Tibial nerve (tissue), 4 donors: Measurements from ENCODE around the gene SLC38A4. TPM values are rescaled to one million over a fixed set of nuclear protein-coding genes. Genes with fewer than 3 reads are reported as not detected.

Experiments used
- DNase-seq, 2 donors: peaks; one replicate each; pipeline ENCODE4 v3.0.0-alpha.2; 2019; ENCODE audit warnings: low spot score in 2 of 2
- H3K27ac ChIP-seq, 4 donors: fragments of 200-600 bp; sonication (generic) in 3 of 4; one replicate each; pipeline ENCODE4 v1.5.1; 2017 to 2019; ENCODE audit warnings: mild to moderate bottlenecking in 1 of 4
- H3K27me3 ChIP-seq, 2 donors: fragments of 200-600 bp; sonication (generic) in 1 of 2; one replicate each; pipeline versions ENCODE4 v1.5.1 to v1.6.0; 2017 to 2019
- H3K36me3 ChIP-seq, 3 donors: fragments of 200-600 bp; sonication (generic); one replicate each; pipeline ENCODE4 v1.5.1; 2018 to 2019
- H3K4me1 ChIP-seq, 4 donors: fragments of 200-600 bp; sonication (generic) in 3 of 4; one replicate each; pipeline ENCODE4 v1.5.1; 2017 to 2019
- H3K4me3 ChIP-seq, 4 donors: fragments of 200-600 bp; sonication (generic) in 3 of 4; one replicate each; pipeline ENCODE4 v1.5.1; 2017 to 2019; ENCODE audit warnings: mild to moderate bottlenecking in 1 of 4, moderate library complexity in 1 of 4
- H3K9me3 ChIP-seq, 4 donors: fragments of 200-600 bp; sonication (generic) in 3 of 4; one replicate each; pipeline ENCODE4 v1.5.1; 2017 to 2019
- CTCF ChIP-seq, 5 experiments: fragments of 200-600 bp in 3 of 5; fragments of 450-650 bp in 2 of 5; sonication (generic) in 3 of 5; IDR thresholded peaks; one replicate each; pipeline ENCODE4 v1.5.1; 2016 to 2019; ENCODE audit warnings: antibody characterized with exemption in 5 of 5, mild to moderate bottlenecking in 3 of 5, moderate library complexity in 2 of 5
- EP300 ChIP-seq, 2 donors: sonication (generic); formaldehyde crosslinking; IDR thresholded peaks; one replicate each; pipeline ENCODE4 v1.6.1; 2017; ENCODE audit warnings: antibody characterized with exemption in 2 of 2, mild to moderate bottlenecking in 1 of 2
- POLR2A ChIP-seq, 2 donors: fragments of 450-650 bp; IDR thresholded peaks; one replicate each; pipeline ENCODE4 v1.6.1; 2017; ENCODE audit warnings: antibody characterized with exemption in 2 of 2, mild to moderate bottlenecking in 2 of 2, moderate library complexity in 2 of 2
- WGBS, 2 donors: methylation state at CpG; one replicate each; pipeline ENCODE4 v1.1.5; 2018; 5-methylcytosine and 5-hydroxymethylcytosine counted together
- total RNA-seq, 4 donors: library from RNA; depleted of rRNA; stranded (reverse); fragments of >200 nt; gene quantifications; one replicate each; pipeline ENCODE4 v1.1.0, GENCODE V29; 2016

The SLC38A4 gene
- total RNA-seq, 4 donors from 2014 or later: 0.42 TPM; not detected in 3

DNA sequence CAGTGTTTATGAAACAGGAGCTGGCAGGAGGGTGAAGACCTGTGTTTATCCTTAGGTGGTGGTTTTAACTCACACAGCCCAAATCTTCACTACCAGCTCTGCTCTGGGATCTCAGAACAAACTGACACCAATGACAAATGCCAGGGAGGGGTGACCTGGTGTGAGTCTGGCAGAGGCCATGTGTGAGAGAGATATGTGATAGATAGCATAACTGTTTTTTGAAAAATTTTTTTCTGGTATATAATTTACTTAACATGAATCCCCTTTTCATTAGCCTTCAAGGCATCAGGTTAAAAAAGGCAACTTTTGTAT is 51.5 kb downstream of the SLC38A4 start:
- no peak for TF ChIP-seq EP300 (IDR thresholded peaks at IDR 0.05)
- no peak for TF ChIP-seq POLR2A (IDR thresholded peaks at IDR 0.05)
- peaks cover 0 to 32% (median 0%) of the 10 kb centered on the region in 4 donors for H3K4me1 ChIP-seq
- no peaks in the 10 kb centered on the region for H3K36me3 ChIP-seq
- DNase-seq: no peak
- H3K4me3 ChIP-seq: no peak overlapping the region
- H3K27me3 ChIP-seq: no peaks in the 10 kb centered on the region
- no peak overlapping the region for H3K27ac ChIP-seq
- no peaks in the 10 kb centered on the region for H3K9me3 ChIP-seq

DNA sequence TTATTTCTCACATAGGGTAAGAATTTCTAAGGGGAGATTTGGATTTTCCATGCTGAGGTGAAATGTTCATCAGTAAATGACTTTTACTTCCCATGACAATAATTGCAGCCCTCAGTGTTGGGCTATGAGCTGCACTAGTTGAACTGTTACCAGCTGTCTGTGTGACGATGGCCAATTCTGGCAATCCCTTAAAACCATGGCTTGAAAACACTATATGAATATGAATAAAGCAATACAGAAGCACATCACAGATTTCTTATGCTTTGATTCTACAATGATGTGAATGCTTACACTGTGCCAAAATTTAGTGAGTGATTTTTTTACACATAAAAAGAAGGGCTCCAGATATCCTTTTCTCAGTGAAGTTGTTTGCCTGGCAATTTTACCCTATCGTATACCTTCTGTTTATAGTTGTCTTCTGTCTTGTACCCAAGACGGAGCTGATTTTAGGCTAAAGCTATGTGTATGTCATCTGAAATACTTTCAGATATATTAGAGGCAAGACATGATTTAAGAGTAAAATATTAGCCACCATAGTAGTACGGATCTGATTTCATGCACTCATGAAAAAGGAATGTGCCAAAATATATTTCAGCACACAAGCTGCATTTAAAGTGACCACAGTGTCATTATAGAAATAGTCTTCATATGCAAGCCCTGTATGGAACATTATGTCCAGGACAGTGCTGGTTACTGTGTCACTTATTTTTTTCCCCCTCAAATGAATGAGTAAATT is 52.0 kb downstream of the SLC38A4 start:
- Histone ChIP-seq H3K27me3 (no peaks in the 10 kb centered on the region), H3K27ac (no peak overlapping the region), H3K9me3 (no peaks in the 10 kb centered on the region), H3K4me1 (peaks cover 0 to 32% (median 0%) of the 10 kb centered on the region in 4 donors), H3K4me3 (no peak overlapping the region), H3K36me3 (no peaks in the 10 kb centered on the region)
- DNase-seq: no peak
- 29 to 38% methylated on average over 4 of the region's 4 CpGs for WGBS, 2 donors
- no peak for TF ChIP-seq CTCF (IDR thresholded peaks at IDR 0.05)
- TF ChIP-seq EP300 (IDR thresholded peaks at IDR 0.05): no peak
- no peak for TF ChIP-seq POLR2A (IDR thresholded peaks at IDR 0.05)

DNA sequence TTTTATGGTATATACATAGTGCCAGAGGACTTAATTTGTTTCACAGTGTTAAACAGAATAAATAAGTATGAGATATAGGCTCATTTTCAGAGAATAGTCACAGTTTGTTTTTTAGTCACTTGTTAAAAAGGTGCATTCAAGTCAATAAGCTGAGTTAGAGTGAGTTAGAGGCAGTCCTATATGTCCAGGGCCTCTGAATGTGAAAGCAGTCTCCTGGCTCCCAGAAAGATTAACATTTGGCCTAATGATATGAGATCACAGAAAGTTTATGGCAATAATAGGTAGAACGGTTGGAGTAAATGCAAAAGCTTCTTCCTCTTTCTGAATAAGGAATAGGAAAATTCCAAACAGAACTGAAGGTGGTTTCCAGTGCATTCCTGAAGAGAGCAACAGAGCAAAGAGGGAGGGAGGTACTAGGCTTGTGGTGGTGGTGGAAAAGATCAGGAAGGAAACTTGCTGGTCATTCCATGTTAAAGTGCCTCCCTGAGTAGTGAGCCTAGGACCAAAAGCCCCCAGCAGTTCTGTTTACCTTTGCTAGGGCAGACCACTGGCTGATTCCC is 54.4 kb downstream of the SLC38A4 start:
- no peaks in the 10 kb centered on the region for H3K36me3 ChIP-seq
- H3K4me1 ChIP-seq: peaks cover 0 to 32% (median 0%) of the 10 kb centered on the region in 4 donors
- 36 to 52% methylated on average over 1 of the region's 1 CpG for WGBS, 2 donors
- peak overlapping the region in 1 of 4 donors; percentile 78 for H3K27ac ChIP-seq
- no peak for TF ChIP-seq POLR2A (IDR thresholded peaks at IDR 0.05)
- TF ChIP-seq EP300 (IDR thresholded peaks at IDR 0.05): no peak
- no peak for TF ChIP-seq CTCF (IDR thresholded peaks at IDR 0.05)
- no peaks in the 10 kb centered on the region for H3K27me3 ChIP-seq
- DNase-seq: no peak
- H3K9me3 ChIP-seq: no peaks in the 10 kb centered on the region
- H3K4me3 ChIP-seq: no peak overlapping the region

DNA sequence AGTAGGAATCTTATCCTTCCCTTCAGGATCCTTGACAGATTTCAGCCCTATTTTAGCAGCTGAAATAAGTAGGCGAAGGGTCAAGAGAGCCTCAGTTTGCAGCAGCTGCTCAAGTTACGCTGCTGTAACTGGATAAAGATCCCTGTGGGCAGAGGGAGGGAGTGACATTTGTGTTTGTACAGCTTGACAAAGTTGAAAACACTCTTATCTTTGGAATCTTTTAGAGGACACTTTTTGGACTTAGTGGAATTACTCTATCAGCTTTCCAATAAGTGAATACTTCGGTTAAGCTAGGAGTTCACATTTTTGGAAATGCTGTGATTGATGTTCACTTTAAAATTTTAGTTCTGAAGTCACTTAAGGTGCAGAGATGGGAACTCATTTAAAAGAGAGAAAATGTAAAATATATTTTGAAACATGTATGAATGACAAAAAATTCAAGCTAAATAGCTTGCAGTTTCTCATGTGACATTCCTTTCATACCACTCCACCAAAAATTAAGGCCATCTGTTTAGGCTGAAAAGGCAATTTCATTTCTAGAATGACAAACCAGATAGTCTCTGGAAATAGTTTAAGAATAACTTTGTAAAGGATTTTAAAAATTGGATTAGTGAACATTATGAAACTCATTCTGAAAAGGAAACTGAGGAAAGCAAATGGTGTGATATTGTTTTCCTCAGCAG is 55.2 kb downstream of the SLC38A4 start:
- 24 to 25% methylated on average over 3 of the region's 3 CpGs for WGBS, 2 donors
- no peak for DNase-seq
- Histone ChIP-seq H3K27me3 (no peaks in the 10 kb centered on the region), H3K27ac (peak overlapping the region in 1 of 4 donors; percentile 78), H3K4me3 (no peak overlapping the region), H3K4me1 (peaks cover 0 to 32% (median 0%) of the 10 kb centered on the region in 4 donors), H3K9me3 (no peaks in the 10 kb centered on the region), H3K36me3 (no peaks in the 10 kb centered on the region)
- no peak for TF ChIP-seq EP300 (IDR thresholded peaks at IDR 0.05)
- TF ChIP-seq CTCF (IDR thresholded peaks at IDR 0.05): no peak
- no peak for TF ChIP-seq POLR2A (IDR thresholded peaks at IDR 0.05)

GRCh38 chr12:46764005-46764404 is 61.8 kb downstream of the SLC38A4 start:
- no peak for DNase-seq
- H3K36me3 ChIP-seq: no peaks in the 10 kb centered on the region
- peaks cover 0 to 22% (median 0%) of the 10 kb centered on the region in 4 donors for H3K9me3 ChIP-seq
- no peaks in the 10 kb centered on the region for H3K4me1 ChIP-seq
- TF ChIP-seq CTCF (IDR thresholded peaks at IDR 0.05) (no peak), POLR2A (IDR thresholded peaks at IDR 0.05) (no peak), EP300 (IDR thresholded peaks at IDR 0.05) (no peak)
- WGBS, 2 donors: 58 to 61% methylated on average over 3 of the region's 3 CpGs
- no peaks in the 10 kb centered on the region for H3K27me3 ChIP-seq
- H3K27ac ChIP-seq: no peak overlapping the region
- no peak overlapping the region for H3K4me3 ChIP-seq
